H1 (cell line): ENCODE measurements around the gene C17orf50. TPM values are rescaled to one million over a fixed set of nuclear protein-coding genes. Genes with fewer than 3 reads are reported as not detected.

Source experiments
- CTCF ChIA-PET: fragments of 300-600 bp; sonication (Branson Sonifier 250); formaldehyde crosslinking; loops from one replicate; lab custom pipeline; 2021; ENCODE audit not compliant: partially characterized antibody; lab: Charles Lee
- POLR2A ChIA-PET: fragments of 300-600 bp; sonication (Branson Sonifier 250); formaldehyde crosslinking; loops from one replicate; lab custom pipeline; 2021; ENCODE audit warnings: inconsistent platforms; ENCODE audit not compliant: partially characterized antibody; lab: Charles Lee
- DNase-seq, 2 experiments: peaks; one replicate each; pipeline versions ENCODE4 v3.0.0 to v3.0.0-alpha.2; 2010 to 2022; ENCODE audit warnings: low spot score in 2 of 2, low read depth in 1 of 2, mixed read lengths in 1 of 2
- FAIRE-seq: peaks from 2 replicates; lab custom pipeline; 2011; peaks lifted over from hg19 to GRCh38; lab: Jason Lieb, UNC
- H2AFZ ChIP-seq: 2 replicates; pipeline ENCODE4 v1.8.1; 2012; ENCODE audit warnings: low read length, inconsistent platforms
- H2AK5ac ChIP-seq: 2 replicates; pipeline ENCODE4 v1.6.1; 2013; ENCODE audit warnings: low read depth, low read length
- H2BK120ac ChIP-seq: replicated peaks from 2 replicates; pipeline ENCODE3; 2013; ENCODE audit warnings: low read depth, low read length, inconsistent platforms
- H2BK12ac ChIP-seq: 2 replicates; pipeline ENCODE4 v1.6.1; 2013; ENCODE audit warnings: low read depth, low read length
- H2BK15ac ChIP-seq: 2 replicates; pipeline ENCODE4 v1.6.1; 2013; ENCODE audit warnings: low read length
- H2BK20ac ChIP-seq: 2 replicates; pipeline ENCODE4 v1.6.1; 2013; ENCODE audit warnings: low read length
- H2BK5ac ChIP-seq: 2 replicates; pipeline ENCODE4 v1.6.1; 2013; ENCODE audit warnings: low read depth, low read length
- H3K14ac ChIP-seq: 2 replicates; pipeline ENCODE4 v1.6.1; 2013; ENCODE audit warnings: inconsistent platforms; ENCODE audit not compliant: insufficient read length
- H3K18ac ChIP-seq: 2 replicates; pipeline ENCODE4 v1.6.1; 2013; ENCODE audit warnings: low read length; ENCODE audit errors: extremely low read depth
- H3K23ac ChIP-seq: 2 replicates; pipeline ENCODE4 v1.6.1; 2013; ENCODE audit warnings: inconsistent platforms; ENCODE audit not compliant: insufficient read length
- H3K23me2 ChIP-seq: 2 replicates; pipeline ENCODE4 v1.6.1; 2013; ENCODE audit warnings: low read depth, low read length
- H3K27ac ChIP-seq: 2 replicates; pipeline ENCODE4 v1.6.1; 2011; ENCODE audit warnings: low read depth, low read length, inconsistent platforms
- H3K27me3 ChIP-seq, 4 experiments: replicated peaks in 1 of 4; 1 replicate in 1 of 4; 2 replicates in 3 of 4; pipeline versions ENCODE4 v1.6.1 to v1.8.1; 2011 to 2013; ENCODE audit warnings: low read length in 3 of 4, mild to moderate bottlenecking in 3 of 4, inconsistent platforms in 2 of 4, mixed read lengths in 2 of 4, moderate library complexity in 1 of 4; ENCODE audit not compliant: control insufficient read depth in 3 of 4, insufficient read depth in 3 of 4; ENCODE audit errors: extremely low read depth in 1 of 4
- H3K36me3 ChIP-seq, 4 experiments: 2 replicates each; pipeline versions ENCODE4 v1.6.1 to v1.8.1; 2011 to 2013; ENCODE audit warnings: mild to moderate bottlenecking in 4 of 4, low read length in 3 of 4, moderate library complexity in 2 of 4, control low read depth in 1 of 4, inconsistent platforms in 1 of 4; ENCODE audit not compliant: insufficient read depth in 4 of 4, control insufficient read depth in 2 of 4
- H3K4ac ChIP-seq: replicated peaks from 2 replicates; pipeline ENCODE3; 2013; ENCODE audit warnings: low read length, low read depth, mixed read lengths, inconsistent platforms; ENCODE audit not compliant: insufficient read length
- H3K4me1 ChIP-seq, 4 experiments: replicated peaks in 1 of 4; 1 replicate in 1 of 4; 2 replicates in 3 of 4; pipeline versions ENCODE4 v1.6.1 to v1.8.1; 2011 to 2013; ENCODE audit warnings: low read length in 3 of 4, inconsistent platforms in 2 of 4, mixed read lengths in 1 of 4; ENCODE audit not compliant: insufficient read depth in 4 of 4, control insufficient read depth in 3 of 4
- H3K4me2 ChIP-seq, 2 experiments: 2 replicates each; pipeline versions ENCODE4 v1.6.1 to v1.8.1; 2011 to 2013; ENCODE audit warnings: low read depth in 2 of 2, low read length in 2 of 2, control low read depth in 1 of 2, inconsistent platforms in 1 of 2, mild to moderate bottlenecking in 1 of 2; ENCODE audit not compliant: insufficient read depth in 1 of 2
- H3K4me3 ChIP-seq, 4 experiments: fragments of 200-600, 300-600 bp in 1 of 4; sonication (generic), shearing (Covaris generic), sonication (Bioruptor Twin) in 1 of 4; 2 replicates each; pipeline versions ENCODE4 v1.5.1 to v1.8.1; 2011 to 2016; ENCODE audit warnings: low read length in 4 of 4, low read depth in 3 of 4, control low read depth in 2 of 4, inconsistent platforms in 2 of 4, mild to moderate bottlenecking in 2 of 4, mixed read lengths in 1 of 4, moderate library complexity in 1 of 4; ENCODE audit not compliant: insufficient read depth in 2 of 4; ENCODE audit errors: extremely low read depth in 1 of 4
- H3K56ac ChIP-seq: replicated peaks from 2 replicates; pipeline ENCODE3; 2013; ENCODE audit warnings: low read depth, mild to moderate bottlenecking, mixed read lengths, low read length, inconsistent platforms; ENCODE audit not compliant: insufficient read length
- H3K79me1 ChIP-seq: 2 replicates; pipeline ENCODE4 v1.6.1; 2013; ENCODE audit warnings: low read depth, low read length, control low read depth
- H3K79me2 ChIP-seq, 2 experiments: 2 replicates each; pipeline versions ENCODE4 v1.6.1 to v1.8.1; 2012 to 2013; ENCODE audit warnings: low read length in 2 of 2, mild to moderate bottlenecking in 2 of 2, inconsistent platforms in 1 of 2; ENCODE audit not compliant: insufficient read depth in 2 of 2, control insufficient read depth in 1 of 2
- H3K9ac ChIP-seq, 4 experiments: replicated peaks in 1 of 4; 1 replicate in 1 of 4; 2 replicates in 3 of 4; pipeline versions ENCODE4 v1.6.1 to v1.8.1; 2011 to 2013; ENCODE audit warnings: low read depth in 3 of 4, low read length in 3 of 4, control low read depth in 2 of 4, mild to moderate bottlenecking in 2 of 4, moderate library complexity in 2 of 4, inconsistent platforms in 1 of 4; ENCODE audit errors: extremely low read depth in 1 of 4
- H3K9me3 ChIP-seq, 2 experiments: 2 replicates each; pipeline versions ENCODE4 v1.6.1 to v1.8.1; 2012 to 2013; ENCODE audit warnings: mild to moderate bottlenecking in 2 of 2, moderate library complexity in 2 of 2, control low read depth in 1 of 2, inconsistent platforms in 1 of 2, low read depth in 1 of 2, low read length in 1 of 2, mixed read lengths in 1 of 2; ENCODE audit not compliant: insufficient read depth in 2 of 2
- H4K20me1 ChIP-seq, 2 experiments: replicated peaks in 1 of 2; 2 replicates each; pipeline versions ENCODE3 to v1.8.1; 2011 to 2013; ENCODE audit warnings: inconsistent platforms in 2 of 2, low read length in 2 of 2, mild to moderate bottlenecking in 1 of 2; ENCODE audit not compliant: insufficient read depth in 2 of 2, control insufficient read depth in 1 of 2
- H4K5ac ChIP-seq: 2 replicates; pipeline ENCODE4 v1.6.1; 2013; ENCODE audit warnings: low read length, low read depth, mixed read lengths, inconsistent platforms; ENCODE audit not compliant: insufficient read length
- H4K8ac ChIP-seq: 2 replicates; pipeline ENCODE4 v1.8.0; 2013; ENCODE audit warnings: mild to moderate bottlenecking, moderate library complexity, low read length, inconsistent platforms; ENCODE audit not compliant: insufficient read depth; ENCODE audit errors: extremely low read depth
- H4K91ac ChIP-seq: replicated peaks from 2 replicates; pipeline ENCODE3; 2013; ENCODE audit warnings: low read length, mixed read lengths, inconsistent platforms; ENCODE audit not compliant: insufficient read length
- ATF3 ChIP-seq: IDR thresholded peaks from 2 replicates; pipeline ENCODE4 v1.6.1; 2011; ENCODE audit warnings: low read depth, mild to moderate bottlenecking, low read length; ENCODE audit not compliant: insufficient read depth
- POU5F1 ChIP-seq: IDR thresholded peaks from 2 replicates; pipeline ENCODE4 v1.6.1; 2011; ENCODE audit warnings: low read depth, mild to moderate bottlenecking, low read length, moderate library complexity
- WGBS, 2 experiments: shearing (Covaris generic) in 1 of 2; methylation state at CpG; one replicate each; pipeline versions ENCODE4 v1.1.6 to v1.1.7; 2013 to 2015; ENCODE audit warnings: low lambda C conversion rate in 2 of 2, mixed read lengths in 2 of 2, inconsistent platforms in 1 of 2, low coverage in 1 of 2, missing lambda C conversion rate in 1 of 2; ENCODE audit not compliant: insufficient replicate concordance in 2 of 2, insufficient coverage in 1 of 2, insufficient read length in 1 of 2; ENCODE audit errors: extremely low coverage in 1 of 2, missing lambda C conversion rate in 1 of 2; 5-methylcytosine and 5-hydroxymethylcytosine counted together
- polyA plus RNA-seq, 7 experiments: library from polyadenylated mRNA; depleted of rRNA in 3 of 7; stranded (reverse) in 5 of 7; unstranded in 2 of 7; fragments of >200 nt in 5 of 7; fragments of 200-250 nt in 2 of 7; gene quantifications; 1 replicate in 5 of 7; 2 replicates in 1 of 7; 4 replicates in 1 of 7; pipeline versions ENCODE4 v1.2.1 to v1.2.3, GENCODE V29; 2011 to 2013; ENCODE audit warnings: missing spikeins in 2 of 7, mixed read lengths in 2 of 7
- total RNA-seq: library from RNA; stranded (reverse); fragmentation: NEBNext Ultra II Directional; extraction: Animal tissue kit (Norgen Biotek cat#: 25700); gene quantifications from 2 replicates; pipeline ENCODE4 v1.2.1, GENCODE V29; 2021

The C17orf50 gene
- total and polyA plus RNA-seq, 2 of the 8 experiments (the other 6 are each of a cell fraction or from before 2014, with no cell fraction given) = 0.12 TPM; not detected in 1

DNA sequence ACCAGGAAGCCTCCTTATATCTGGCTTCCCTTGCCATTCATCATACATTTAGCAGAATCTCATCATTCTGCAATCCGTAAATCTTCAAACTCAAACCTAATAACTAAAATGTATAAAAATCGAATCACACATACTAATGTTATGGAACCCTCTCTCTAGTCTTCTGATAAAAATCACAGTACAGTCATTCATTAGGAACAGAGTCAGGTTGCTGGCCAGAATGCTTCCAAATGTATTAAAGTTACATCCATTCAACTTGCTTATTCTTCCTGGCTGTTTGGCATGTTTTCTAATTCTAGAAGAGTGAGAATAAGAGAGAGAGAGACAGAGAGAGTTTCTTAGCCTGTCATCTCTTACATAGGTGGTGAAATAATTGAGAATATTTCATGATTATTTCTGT is 45.7 kb upstream of the C17orf50 start:
- TF ChIP-seq POU5F1 = no peak
- TF ChIP-seq ATF3 = no peak
- Histone ChIP-seq H3K9me3 (no peaks in the 10 kb centered on the region), H4K91ac (no peak overlapping the region), H2BK20ac (no peak overlapping the region), H3K4me1 (no peaks in the 10 kb centered on the region), H3K56ac (no peak overlapping the region), H2BK15ac (no peak overlapping the region), H3K23me2 (no peaks in the 10 kb centered on the region), H3K4me3 (no peak overlapping the region), H4K20me1 (peaks cover 0 to 7% of the 10 kb centered on the region in 2 experiments), H4K5ac (no peak overlapping the region), H3K27ac (no peak overlapping the region), H2BK120ac (no peak overlapping the region), H3K79me1 (no peaks in the 10 kb centered on the region), H3K14ac (no peak overlapping the region), H3K23ac (no peak overlapping the region), H3K36me3 (peaks cover 0 to 33% (median 15%) of the 10 kb centered on the region in 4 experiments; a peak in 6 of 8 replicates), H2BK5ac (no peak overlapping the region), H2BK12ac (no peak overlapping the region), H3K4ac (no peak overlapping the region), H3K18ac (no peak overlapping the region), H2AK5ac (no peak overlapping the region), H3K9ac (no peak overlapping the region), H3K27me3 (peaks cover 0 to 1% (median 0%) of the 10 kb centered on the region in 4 experiments; a peak in 1 of 7 replicates), H4K8ac (no peak overlapping the region), H2AFZ (no peak overlapping the region), H3K79me2 (no peaks in the 10 kb centered on the region), H3K4me2 (no peak overlapping the region)
- 84 to 100% methylated on average over 2 of the region's 2 CpGs for WGBS, 2 experiments
- DNase-seq (no peak), FAIRE-seq (no peak)
- POLR2A ChIA-PET = no interaction called here
- CTCF ChIA-PET = interaction anchor here (1.1 to 3.8 kb wide), 2 partner anchors 13 to 33 kb away, joined by 3 to 15 read pairs; no protein-coding TSS in a partner anchor
